Activated CD4-positive, alpha-beta T cell treated with anti-CD3 and anti-CD28 coated beads for 48 hours (primary cell): ENCODE measurements around the gene MBNL2.
"Not testable (repeated sequence)": the region's sequence is repeated elsewhere in the genome, so short reads cannot be mapped to it uniquely, and the experiment has no call there.

ENCODE experiments used
- DNase-seq: peaks from one replicate; pipeline ENCODE4 v3.0.0-alpha.2; 2020

MBNL2 gene

GRCh38 chr13:97221989-97222700 lies at the start of gene MBNL2:
Gene MBNL2, plus strand, starts transcription at chr13:97222333. Its CDS starts 53,903 bp downstream, at chr13:97276236.
- peak; percentile 90 for DNase-seq

DNA sequence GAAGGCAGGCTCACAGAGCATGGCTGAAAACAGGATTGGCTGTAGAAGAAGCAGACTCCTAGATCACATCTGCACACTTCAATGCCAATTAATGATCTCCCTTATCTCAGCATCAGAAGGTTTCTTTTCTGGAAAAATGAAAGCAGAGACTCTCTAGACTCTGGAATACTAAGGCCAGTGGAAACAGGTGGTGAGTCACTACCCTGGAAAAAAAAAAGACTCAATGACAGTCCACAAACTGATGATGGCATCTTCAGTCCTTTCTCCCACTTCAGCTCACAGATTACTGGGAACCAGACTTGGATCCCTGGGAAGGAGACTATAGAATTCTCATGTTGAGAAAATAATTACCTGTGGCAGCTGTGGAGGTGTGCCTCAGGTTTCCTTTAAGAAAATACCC lies 47.5 kb upstream of the MBNL2 start:
- no peak for DNase-seq

GRCh38 chr13:97175041-97175440 lies 47.1 kb upstream of the MBNL2 start:
- no peak for DNase-seq

DNA sequence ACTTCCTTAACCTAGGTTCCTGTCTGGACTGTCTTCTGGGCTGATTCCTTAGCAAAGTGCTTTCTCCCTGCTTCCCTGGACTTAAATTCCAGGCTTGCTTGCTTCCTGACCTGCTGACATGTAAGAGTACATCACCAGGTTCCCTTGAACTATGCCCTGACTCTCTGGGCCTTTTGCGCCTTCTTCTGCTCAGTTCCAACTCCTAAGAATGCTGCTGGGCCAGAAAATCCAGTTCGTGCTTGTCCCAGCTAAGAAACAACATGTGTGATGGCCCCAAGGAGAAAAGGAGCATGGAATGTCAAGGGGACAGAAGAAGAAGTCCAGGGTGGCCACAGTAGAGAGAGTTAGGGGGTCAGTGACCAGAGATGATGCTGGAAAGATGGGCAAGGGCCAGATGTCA lies 42.6 kb upstream of the MBNL2 start:
- DNase-seq: no peak

GRCh38 chr13:97182111-97182890 lies 39.8 kb upstream of the MBNL2 start:
- no peak for DNase-seq

DNA sequence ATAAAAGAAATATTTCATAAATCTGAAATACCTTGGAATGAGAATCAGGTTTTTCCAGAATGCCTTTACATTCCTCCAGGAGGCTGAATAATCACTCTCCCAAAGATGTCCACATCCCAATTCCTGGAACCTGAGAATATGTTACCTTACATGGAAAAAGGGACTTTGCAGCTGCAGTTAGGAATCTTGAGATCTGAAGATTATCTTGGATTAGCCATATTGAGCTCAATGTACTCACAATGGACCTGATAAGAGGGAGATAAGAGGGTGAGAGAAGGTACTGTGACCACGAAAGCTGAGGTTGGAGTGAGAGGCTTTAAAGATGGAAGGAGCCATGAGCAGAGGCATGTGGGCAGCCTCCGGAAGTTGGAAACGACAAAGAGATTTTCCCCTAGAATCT lies 36.8 kb upstream of the MBNL2 start:
- DNase-seq: no peak

DNA sequence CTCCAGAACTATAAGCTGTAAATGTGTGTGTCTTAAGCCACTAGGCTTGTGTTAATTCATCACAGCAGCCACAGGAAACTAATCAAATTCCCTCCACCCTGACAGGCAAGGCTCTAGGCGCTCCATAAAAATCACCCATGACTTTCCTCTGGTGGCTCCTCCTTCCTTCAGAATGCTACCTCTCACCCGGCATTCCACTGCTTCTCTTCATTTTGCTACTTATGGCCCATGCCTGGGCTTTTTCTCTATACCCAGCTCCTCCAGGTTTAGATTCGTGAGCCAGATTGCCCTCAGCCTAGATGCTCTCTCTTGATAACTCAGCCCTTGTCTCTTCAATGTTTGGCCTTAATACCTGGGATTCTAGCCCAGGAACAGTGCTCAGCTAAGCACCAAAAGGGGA lies 36.4 kb upstream of the MBNL2 start:
- no peak for DNase-seq

GRCh38 chr13:97188207-97188606 lies 33.9 kb upstream of the MBNL2 start:
- DNase-seq: no peak

DNA sequence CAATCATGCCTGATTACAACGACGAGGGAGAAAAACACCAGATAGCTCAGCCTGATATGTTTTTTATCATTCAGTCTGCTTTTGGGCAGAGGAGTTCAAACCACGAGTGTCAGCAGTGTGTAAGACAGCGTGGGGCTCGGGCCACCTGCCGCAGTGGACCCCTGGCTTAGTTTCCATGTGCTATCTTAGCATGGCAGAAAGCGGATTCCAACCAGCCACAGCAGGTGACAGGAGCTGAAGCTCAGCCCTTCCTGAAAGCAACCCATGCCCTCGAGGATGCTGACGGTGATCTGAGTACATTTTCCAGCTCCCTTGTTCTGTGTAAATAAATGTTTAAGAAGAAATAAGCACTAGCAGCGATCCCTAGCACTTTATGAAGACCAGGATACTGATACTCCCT lies 32.2 kb upstream of the MBNL2 start:
- no peak for DNase-seq

GRCh38 chr13:97191142-97191541 lies 31.0 kb upstream of the MBNL2 start:
- DNase-seq: no peak

DNA sequence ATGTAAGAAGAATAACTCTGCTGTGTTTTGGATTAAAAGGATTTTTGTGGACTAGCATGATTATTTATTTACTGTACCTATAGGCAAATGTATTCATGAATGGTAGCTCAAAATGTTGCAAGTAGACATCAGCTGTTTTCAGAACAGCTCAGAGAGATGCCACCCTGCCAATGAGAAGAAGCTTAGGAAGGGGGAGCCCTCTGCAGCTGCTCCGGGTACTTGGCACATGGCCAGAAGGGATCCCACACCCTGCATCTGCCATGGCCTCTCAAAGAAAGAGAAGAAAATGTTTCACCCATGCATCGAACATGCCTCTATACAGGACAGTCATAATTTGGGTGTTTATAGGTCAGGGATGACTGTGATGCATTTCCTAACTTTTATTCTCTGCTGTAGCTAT lies 30.5 kb upstream of the MBNL2 start:
- no peak for DNase-seq

DNA sequence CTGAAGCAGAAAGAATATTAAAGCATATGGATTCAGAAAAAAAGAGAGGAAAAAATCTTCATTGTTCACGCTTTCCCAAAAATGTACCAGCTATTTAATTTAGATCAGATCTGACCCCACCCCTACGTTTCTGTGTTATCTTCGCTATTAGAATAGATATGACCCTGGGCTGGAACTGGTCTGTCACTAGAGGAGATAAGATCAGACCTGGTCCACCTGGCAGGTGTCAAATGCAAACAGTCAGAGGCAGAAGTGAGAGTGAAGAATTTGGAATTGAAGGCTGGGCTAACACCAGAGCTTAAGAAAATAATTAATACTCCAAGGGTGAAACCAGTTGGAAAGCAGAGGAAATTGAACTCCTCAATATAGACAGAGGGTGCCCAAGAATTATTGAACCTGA lies 30.0 kb upstream of the MBNL2 start:
- DNase-seq: no peak

DNA sequence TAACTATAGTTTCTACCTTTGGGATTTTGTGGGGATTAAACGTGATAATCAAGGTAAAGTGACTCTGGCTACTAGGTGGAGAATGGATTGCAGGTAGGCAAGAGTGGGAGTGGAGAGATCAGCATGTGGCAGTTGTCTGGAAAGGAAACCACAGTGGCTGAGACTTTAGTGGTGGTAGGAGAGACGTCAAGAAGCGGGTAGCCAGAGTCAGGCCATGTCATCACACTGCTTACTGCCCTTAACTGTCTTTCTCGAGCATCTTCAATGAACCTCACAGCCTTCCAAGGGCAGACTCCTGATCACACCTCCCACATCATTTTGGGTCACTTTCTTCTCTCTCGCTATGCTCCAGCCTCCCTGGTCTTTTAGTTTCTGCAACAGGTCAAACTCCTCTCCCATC lies 28.6 kb upstream of the MBNL2 start:
- no peak for DNase-seq

GRCh38 chr13:97194479-97194878 lies 27.7 kb upstream of the MBNL2 start:
- no peak for DNase-seq

- no peak for DNase-seq
Observed at GRCh38 chr13:97196340-97196739, 25.8 kb upstream of the MBNL2 start.

GRCh38 chr13:97198753-97199152 lies 23.4 kb upstream of the MBNL2 start:
- DNase-seq: peak; percentile 15

GRCh38 chr13:97199451-97199850 lies 22.7 kb upstream of the MBNL2 start:
- DNase-seq: no peak

- DNase-seq: no peak
Observed at GRCh38 chr13:97200081-97200942, 21.8 kb upstream of the MBNL2 start.

GRCh38 chr13:97202761-97203160 lies 19.4 kb upstream of the MBNL2 start:
- no peak for DNase-seq

DNA sequence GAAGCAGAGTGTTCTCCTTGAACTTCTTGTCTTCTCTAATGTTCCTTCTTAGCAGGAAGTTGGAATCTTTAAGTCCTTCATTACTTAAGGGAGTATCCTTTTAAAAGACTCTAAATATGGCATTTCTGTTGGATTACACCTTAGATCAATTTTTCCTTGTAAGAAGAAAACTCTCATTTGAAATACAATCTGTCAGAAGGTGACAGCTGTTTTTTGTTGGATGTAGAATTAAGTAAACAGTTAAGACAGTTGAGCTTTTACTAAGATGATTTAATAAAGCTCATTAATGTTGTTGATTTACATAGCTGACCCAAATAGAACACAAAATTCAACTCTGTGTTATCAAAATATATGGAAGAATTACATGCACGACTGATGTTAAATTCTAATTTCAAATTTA lies 16.7 kb upstream of the MBNL2 start:
- DNase-seq: no peak

GRCh38 chr13:97205982-97206381 lies 16.2 kb upstream of the MBNL2 start:
- no peak for DNase-seq

GRCh38 chr13:97207252-97207651 lies 14.9 kb upstream of the MBNL2 start:
- DNase-seq: not testable (repeated sequence)

DNA sequence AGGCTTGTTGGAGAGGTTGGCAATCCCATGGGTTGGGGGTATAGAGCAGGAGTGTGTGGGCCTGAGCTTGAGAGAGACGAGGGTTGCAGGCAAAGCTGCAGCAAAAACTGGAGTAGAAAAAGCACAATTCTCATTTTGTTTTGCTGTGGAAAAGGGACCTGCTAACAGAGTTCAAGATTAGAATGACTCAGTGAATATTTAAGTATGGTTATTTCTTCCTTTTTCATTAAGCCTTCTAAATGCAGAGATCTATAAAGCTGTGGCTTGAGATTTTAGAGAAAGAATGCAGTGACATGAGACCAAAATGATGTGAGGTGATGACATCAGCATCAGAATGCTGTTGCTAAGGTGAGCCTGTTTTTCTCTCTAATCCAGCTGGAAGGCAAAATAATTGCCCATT lies 10.8 kb upstream of the MBNL2 start:
- DNase-seq: no peak

GRCh38 chr13:97212004-97212403 lies 10.1 kb upstream of the MBNL2 start:
- no peak for DNase-seq
